Epithelial cell of prostate (primary cell): Measurements from ENCODE around the gene LRRN2.
"Not testable (repeated sequence)": the region's sequence is repeated elsewhere in the genome, so short reads cannot be mapped to it uniquely, and the experiment has no call there.

ENCODE experiments used
- DNase-seq: peaks from one replicate; pipeline ENCODE4 v3.0.0-alpha.2; 2011; ENCODE audit warnings: low read depth, low spot score
- H3K27ac ChIP-seq: fragments of 450-650 bp; 2 replicates; pipeline ENCODE4 v1.5.1; 2017; ENCODE audit warnings: mild to moderate bottlenecking

The LRRN2 gene

DNA sequence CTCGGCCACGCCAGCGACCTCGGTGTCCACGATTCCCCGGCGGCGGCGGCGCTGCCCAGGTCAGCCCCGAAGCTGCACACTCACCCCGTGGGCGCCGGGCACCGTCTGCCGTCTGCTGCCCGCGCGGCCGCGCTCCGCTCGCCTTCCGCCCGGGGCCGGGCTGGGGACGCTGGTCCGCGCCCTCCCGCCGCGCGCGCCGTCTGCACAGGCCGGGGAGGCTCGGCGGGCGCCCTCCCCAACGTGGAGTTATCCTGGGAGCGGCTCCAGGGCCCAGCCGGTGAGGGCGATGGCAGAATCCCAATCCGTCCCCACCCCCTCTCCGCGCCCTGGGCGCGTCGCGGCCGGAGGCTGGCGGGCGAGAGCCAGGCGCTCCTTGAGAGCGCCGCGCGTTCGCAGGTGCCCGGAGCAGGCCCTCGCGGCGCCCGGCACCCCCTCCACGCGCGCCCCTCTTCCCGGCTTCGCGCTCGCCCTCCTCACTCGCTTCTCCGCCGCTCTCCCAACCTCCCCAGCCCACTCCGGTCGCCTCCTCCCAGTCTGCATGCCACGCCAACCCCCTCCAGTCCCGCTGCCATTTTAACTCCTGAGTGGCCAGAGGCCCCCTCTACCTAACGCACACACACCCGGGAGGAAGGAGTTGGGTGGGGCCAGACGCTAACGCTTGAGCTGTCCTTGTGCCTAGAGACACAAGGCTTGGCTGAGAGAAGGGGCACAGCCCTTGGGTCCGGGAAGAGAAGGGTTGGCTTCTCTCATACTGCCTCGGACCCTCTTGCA is at the start of gene LRRN2:
Gene LRRN2 (minus strand): TSS at position 503 of the 771 bp plus-strand sequence. CDS start 65,746 bp downstream, outside the sequence.
- DNase-seq = no peak

GRCh38 chr1:204735042-204735441 is 49.5 kb upstream of the LRRN2 start:
- H3K27ac ChIP-seq = no peak overlapping the region
- DNase-seq = no peak

More for the DNA sequence above, at the start of gene LRRN2:
- no peak within 1 kb of the TSS for H3K27ac ChIP-seq

- no peak for DNase-seq
- H3K27ac ChIP-seq = no peak overlapping the region
These were observed 48.5 kb upstream of the LRRN2 start for GRCh38 chr1:204733869-204734596.

DNA sequence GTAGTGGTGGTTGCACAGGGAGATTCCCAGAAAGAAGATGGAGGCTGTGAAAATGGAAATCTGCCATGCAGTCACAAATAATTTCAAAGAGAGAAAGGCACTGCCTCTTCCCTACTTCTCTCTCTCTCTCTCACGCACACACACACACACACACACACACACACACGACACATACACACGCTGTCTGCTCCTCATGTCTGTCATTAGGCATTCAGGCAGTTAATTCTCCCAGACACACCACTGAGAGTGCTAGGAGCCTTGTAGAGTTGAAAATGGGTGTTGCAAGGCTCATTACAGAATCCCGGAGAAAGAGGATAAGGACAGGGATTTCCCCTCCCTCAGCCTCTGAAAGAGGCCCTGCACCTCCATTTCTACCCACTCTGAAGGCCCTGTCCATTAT is 47.8 kb upstream of the LRRN2 start:
- H3K27ac ChIP-seq = no peak overlapping the region
- no peak for DNase-seq

- no peak for DNase-seq
- H3K27ac ChIP-seq = no peak overlapping the region
These were observed 46.5 kb upstream of the LRRN2 start for GRCh38 chr1:204731985-204732575.

GRCh38 chr1:204731509-204731908 is 46.0 kb upstream of the LRRN2 start:
- no peak overlapping the region for H3K27ac ChIP-seq
- DNase-seq = no peak

DNA sequence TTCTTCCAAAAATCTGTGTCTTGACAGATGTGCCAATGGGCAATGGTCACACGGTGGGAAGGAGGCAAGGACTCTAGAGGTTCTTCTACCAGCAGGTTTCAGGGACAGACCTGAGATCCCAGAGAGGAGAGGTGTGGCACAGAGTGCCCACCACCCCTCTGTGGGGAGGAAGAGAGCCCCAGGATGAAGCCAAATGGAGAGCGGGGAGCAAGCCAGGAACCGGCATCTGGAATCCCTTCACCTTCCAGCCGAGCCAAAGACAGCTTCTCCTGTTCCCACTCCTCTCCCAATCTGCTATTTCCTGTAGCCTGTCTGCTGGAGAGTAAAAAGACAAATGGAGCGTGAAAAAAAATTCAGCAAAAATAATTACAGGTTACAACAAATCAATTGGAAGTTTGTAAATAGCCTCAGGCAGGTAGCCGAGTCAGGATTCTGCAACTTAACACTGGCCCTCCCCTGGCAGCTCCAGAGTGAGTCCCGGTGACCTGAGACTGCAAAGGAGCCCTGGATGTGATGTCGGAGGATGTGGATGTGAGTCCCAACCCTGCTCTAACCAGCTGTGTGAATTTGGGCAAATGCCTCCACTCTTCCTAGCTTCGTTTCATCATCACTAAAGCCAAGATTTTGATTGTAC is 45.4 kb upstream of the LRRN2 start:
- no peak for DNase-seq
- no peak overlapping the region for H3K27ac ChIP-seq

DNA sequence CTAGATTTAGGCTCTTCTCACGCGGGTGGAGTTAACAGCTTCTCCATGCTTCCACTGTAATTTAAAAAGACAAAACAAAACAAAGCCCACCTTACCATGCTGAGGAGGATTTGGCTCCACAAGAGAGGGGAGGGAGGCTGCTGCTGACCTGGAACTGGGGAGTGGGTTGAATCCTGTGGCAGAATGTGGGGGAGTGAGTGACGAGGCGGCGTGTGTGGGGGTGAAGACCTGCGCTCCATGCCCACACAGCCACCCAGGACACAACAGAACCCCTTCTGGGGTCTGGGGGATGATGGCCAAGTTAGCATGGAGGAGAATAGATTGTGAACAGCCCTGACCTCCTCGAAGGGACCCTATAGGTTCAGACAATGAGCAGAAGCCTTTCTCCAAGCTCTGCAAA is 44.0 kb upstream of the LRRN2 start:
- no peak overlapping the region for H3K27ac ChIP-seq
- DNase-seq = no peak

- no peak for DNase-seq
- no peak overlapping the region for H3K27ac ChIP-seq
These were observed 42.9 kb upstream of the LRRN2 start for GRCh38 chr1:204728456-204728855.

- DNase-seq = no peak
- H3K27ac ChIP-seq = no peak overlapping the region
These were observed 42.5 kb upstream of the LRRN2 start for GRCh38 chr1:204728045-204728444.

GRCh38 chr1:204727438-204727837 is 41.9 kb upstream of the LRRN2 start:
- not testable (repeated sequence) for DNase-seq, H3K27ac ChIP-seq

DNA sequence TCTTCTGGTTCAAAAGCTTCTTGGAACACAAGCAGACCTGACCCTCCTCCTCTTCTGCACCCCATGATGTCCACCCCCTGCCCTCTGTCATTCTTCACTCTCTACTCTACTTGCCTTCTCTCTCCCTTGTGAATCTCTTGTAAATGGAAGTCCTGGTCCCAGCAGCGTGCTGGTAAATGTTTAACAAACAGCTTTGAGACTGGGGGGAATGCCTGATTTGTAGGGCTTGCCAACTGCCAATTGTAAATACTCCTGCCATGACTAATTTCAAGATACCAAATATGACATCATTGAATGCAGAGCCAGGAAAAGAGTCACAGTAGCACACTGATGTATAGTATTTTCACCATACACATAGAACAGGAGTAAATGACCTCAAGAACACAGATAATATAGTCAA is 40.9 kb upstream of the LRRN2 start:
- peak; percentile 18 for DNase-seq
- H3K27ac ChIP-seq = peak overlapping the region; percentile 20

GRCh38 chr1:204725821-204726448 is 40.4 kb upstream of the LRRN2 start:
- DNase-seq = peak; percentile 48
- H3K27ac ChIP-seq = peak overlapping the region; percentile 20

DNA sequence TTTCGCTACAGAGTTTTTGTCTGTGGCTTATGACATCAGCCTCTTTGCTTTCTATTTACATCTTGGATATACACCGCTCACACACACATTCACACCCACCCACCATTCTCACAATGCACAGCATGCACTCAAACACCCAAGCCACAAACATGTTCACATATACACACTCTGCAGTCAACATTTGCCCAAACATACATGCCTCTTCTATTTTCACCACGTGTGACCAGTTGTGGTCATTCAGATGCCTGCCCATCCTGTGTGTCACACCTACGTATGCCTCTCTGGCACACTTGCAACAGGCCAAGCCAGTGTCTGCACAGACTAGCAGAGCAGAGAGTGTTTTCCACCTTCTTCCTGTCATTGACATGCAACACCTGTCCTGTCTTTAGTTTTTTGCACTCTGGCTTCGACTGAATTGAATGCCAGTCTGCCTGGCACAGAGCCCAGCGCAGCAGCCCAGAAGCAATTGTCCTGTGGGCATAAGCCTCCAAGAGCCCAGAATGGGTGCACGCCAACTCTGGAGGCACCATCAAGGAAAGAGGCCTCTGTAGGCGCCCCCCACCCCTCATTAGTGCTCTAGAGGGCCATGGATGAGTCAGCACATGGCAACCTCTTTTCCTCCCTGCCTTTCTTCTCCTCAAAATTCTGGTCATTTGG is 37.7 kb upstream of the LRRN2 start:
- H3K27ac ChIP-seq = no peak overlapping the region
- DNase-seq = no peak

DNA sequence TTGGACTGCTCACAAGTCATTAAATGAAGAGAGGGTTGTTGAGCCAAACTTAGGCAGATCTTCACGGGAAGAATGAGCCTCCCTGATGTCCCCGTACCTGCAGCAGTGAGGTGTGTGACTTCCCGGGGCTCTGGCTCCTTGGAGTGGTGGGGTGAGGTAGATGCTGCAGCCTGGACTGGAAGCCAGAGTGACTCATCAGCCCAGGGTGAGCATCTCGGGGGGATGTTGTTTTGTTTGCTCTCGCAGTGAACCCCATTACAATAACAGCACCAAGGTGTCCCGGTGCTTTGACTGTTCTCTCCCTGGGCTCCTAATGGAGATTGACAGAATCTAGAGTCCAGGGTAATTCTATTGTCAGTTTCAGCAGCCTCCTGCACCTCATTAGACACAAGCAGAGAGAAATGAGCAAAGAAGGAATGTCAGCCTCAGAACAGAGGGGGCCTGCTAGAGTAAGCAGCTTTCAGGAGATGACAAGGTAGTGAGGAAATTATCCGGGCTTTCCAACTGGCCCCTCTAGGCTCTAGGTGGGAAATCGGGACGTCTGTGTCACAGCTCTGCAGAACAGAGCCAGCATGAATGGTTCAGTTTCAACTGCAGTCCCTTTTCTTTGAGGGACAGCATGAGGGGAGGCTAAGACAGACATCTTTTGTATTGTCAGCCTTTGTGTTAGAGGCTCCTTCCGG is 36.0 kb upstream of the LRRN2 start:
- no peak overlapping the region for H3K27ac ChIP-seq
- DNase-seq = no peak

DNA sequence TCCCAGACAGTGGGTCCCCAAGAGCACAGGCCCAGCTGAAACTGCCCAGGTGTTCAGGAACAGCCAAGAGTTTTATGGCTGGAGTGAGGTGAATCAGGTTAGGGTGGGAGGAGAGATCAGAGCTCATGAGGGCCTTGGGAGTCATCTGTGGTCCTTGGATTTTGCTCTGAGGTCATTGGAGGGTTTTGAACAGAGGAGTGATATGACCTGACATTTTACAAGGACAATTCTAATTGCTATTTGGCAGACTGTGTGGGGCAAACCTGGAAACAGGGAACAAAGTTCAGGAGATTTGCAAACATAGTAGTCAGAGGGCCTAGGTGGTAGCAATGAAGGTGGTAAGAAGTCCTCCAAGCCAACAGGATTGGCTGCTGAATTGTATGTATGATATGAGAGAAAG is 31.1 kb upstream of the LRRN2 start:
- no peak overlapping the region for H3K27ac ChIP-seq
- no peak for DNase-seq

GRCh38 chr1:204714861-204715511 is 29.4 kb upstream of the LRRN2 start:
- H3K27ac ChIP-seq = no peak overlapping the region
- DNase-seq = no peak

- no peak overlapping the region for H3K27ac ChIP-seq
- no peak for DNase-seq
These were observed 28.8 kb upstream of the LRRN2 start for GRCh38 chr1:204714194-204714860.
